ENCODE results near the gene SLC9B1.
"Not testable (repeated sequence)": the region's sequence is repeated elsewhere in the genome, so short reads cannot be mapped to it uniquely, and the experiment has no call there.

Gene SLC9B1

GRCh38 chr4:102883278-102883677 lies 136.2 kb downstream of the SLC9B1 start:
- H3K4me3 Mint-ChIP-seq, result no peak overlapping the region
- H3K27me3 Mint-ChIP-seq (ENCODE audit: low read depth), result no peaks in the 10 kb centered on the region
- H3K9me3 Mint-ChIP-seq, result peaks cover 4% of the 10 kb centered on the region
- H3K27ac Mint-ChIP-seq, result no peak overlapping the region
- H3K4me1 Mint-ChIP-seq, result no peaks in the 10 kb centered on the region
- TF ChIP-seq CTCF (IDR thresholded peaks at IDR 0.05; ENCODE audit: unreplicated experiment in 3 of 3), result no peak
- H3K36me3 Mint-ChIP-seq (ENCODE audit: low read depth), result peaks cover 40% of the 10 kb centered on the region

- Mint-ChIP-seq H3K9me3 (peaks cover 8% of the 10 kb centered on the region), H3K4me3 (no peak overlapping the region), H3K27me3 (ENCODE audit: low read depth) (no peaks in the 10 kb centered on the region), H3K4me1 (no peaks in the 10 kb centered on the region), H3K27ac (no peak overlapping the region), H3K36me3 (ENCODE audit: low read depth) (peaks cover 50% of the 10 kb centered on the region)
- TF ChIP-seq CTCF (IDR thresholded peaks at IDR 0.05; ENCODE audit: unreplicated experiment in 3 of 3), result no peak
Observed at GRCh38 chr4:102881343-102881742, 138.2 kb downstream of the SLC9B1 start.

- Mint-ChIP-seq H3K9me3 (peaks cover 11% of the 10 kb centered on the region), H3K4me1 (no peaks in the 10 kb centered on the region), H3K27me3 (ENCODE audit: low read depth) (no peaks in the 10 kb centered on the region), H3K4me3 (no peak overlapping the region), H3K27ac (no peak overlapping the region), H3K36me3 (ENCODE audit: low read depth) (peaks cover 67% of the 10 kb centered on the region)
- TF ChIP-seq CTCF (IDR thresholded peaks at IDR 0.05; ENCODE audit: unreplicated experiment in 3 of 3), result no peak
Observed at GRCh38 chr4:102878901-102879300, 140.6 kb downstream of the SLC9B1 start.

- peaks cover 11% of the 10 kb centered on the region for H3K9me3 Mint-ChIP-seq
- H3K27ac Mint-ChIP-seq; H3K4me1 Mint-ChIP-seq; H3K4me3 Mint-ChIP-seq; H3K27me3 Mint-ChIP-seq (ENCODE audit: low read depth): not testable (repeated sequence)
- peaks cover 69% of the 10 kb centered on the region for H3K36me3 Mint-ChIP-seq (ENCODE audit: low read depth)
Observed at GRCh38 chr4:102878349-102878748, 141.2 kb downstream of the SLC9B1 start.

- not testable (repeated sequence) for H3K27ac Mint-ChIP-seq; H3K4me1 Mint-ChIP-seq; H3K27me3 Mint-ChIP-seq (ENCODE audit: low read depth); H3K4me3 Mint-ChIP-seq
- Mint-ChIP-seq H3K36me3 (ENCODE audit: low read depth) (peaks cover 72% of the 10 kb centered on the region), H3K9me3 (peaks cover 14% of the 10 kb centered on the region)
Observed at GRCh38 chr4:102877477-102878106, 141.9 kb downstream of the SLC9B1 start.

- Mint-ChIP-seq H3K27ac (no peak overlapping the region), H3K4me3 (peak overlapping the region in 1 of 3 experiments; percentile 21), H3K4me1 (peaks cover 24% of the 10 kb centered on the region), H3K9me3 (peaks cover 6% of the 10 kb centered on the region), H3K27me3 (ENCODE audit: low read depth) (no peaks in the 10 kb centered on the region), H3K36me3 (ENCODE audit: low read depth) (peaks cover 48% of the 10 kb centered on the region)
- TF ChIP-seq CTCF (IDR thresholded peaks at IDR 0.05; ENCODE audit: unreplicated experiment in 3 of 3), result no peak
Observed at GRCh38 chr4:102871772-102872171, 147.7 kb downstream of the SLC9B1 start.

- peak overlapping the region; percentile 94 to 99 (median 98) for H3K27ac Mint-ChIP-seq
- TF ChIP-seq CTCF (IDR thresholded peaks at IDR 0.05; ENCODE audit: unreplicated experiment in 3 of 3), result no peak
Observed at GRCh38 chr4:102869569-102870197, 149.8 kb downstream of the SLC9B1 start.

More at GRCh38 chr4:102869569-102870197, 149.8 kb downstream of the SLC9B1 start:
- Mint-ChIP-seq H3K9me3 (peaks cover 4% of the 10 kb centered on the region), H3K4me3 (peak overlapping the region; percentile 90 to 98 (median 97)), H3K27me3 (ENCODE audit: low read depth) (no peaks in the 10 kb centered on the region), H3K4me1 (peaks cover 33% of the 10 kb centered on the region), H3K36me3 (ENCODE audit: low read depth) (peaks cover 27% of the 10 kb centered on the region)
